Endothelial cell of umbilical vein (primary cell): ENCODE measurements around the gene SBK1. TPM values are rescaled to one million over a fixed set of nuclear protein-coding genes. Genes with fewer than 3 reads are reported as not detected.

ENCODE experiments used
- BruUV-seq: library from RNA; stranded (reverse); fragments of 400-500 nt; replicated peaks from 2 replicates; lab custom pipeline; 2021; lab: Mats Ljungman, UMichigan
- CTCF ChIA-PET: fragments of 300-600, 350-600 bp; sonication (Branson Sonifier 250); formaldehyde crosslinking; loops from one replicate; lab custom pipeline; 2021; ENCODE audit warnings: antibody characterized with exemption, inconsistent platforms; lab: Charles Lee
- POLR2A ChIA-PET: fragments of 300-600, 350-600 bp; sonication (Branson Sonifier 250); formaldehyde crosslinking; loops from one replicate; lab custom pipeline; 2021; ENCODE audit warnings: antibody characterized with exemption, inconsistent platforms; lab: Charles Lee
- DNase-seq: peaks from one replicate; pipeline ENCODE4 v3.0.0-alpha.2; 2011; ENCODE audit warnings: low read depth, low spot score
- FAIRE-seq: peaks from 2 replicates; lab custom pipeline; 2011; peaks lifted over from hg19 to GRCh38; lab: Jason Lieb, UNC
- H2AFZ ChIP-seq: 2 replicates; pipeline ENCODE4 v1.6.0; 2012; ENCODE audit warnings: low read depth, low read length, control low read depth, inconsistent platforms
- H3K27ac ChIP-seq: 2 replicates; pipeline ENCODE4 v1.5.1; 2011; ENCODE audit warnings: low read depth, mild to moderate bottlenecking, control low read depth, low read length, moderate library complexity; ENCODE audit not compliant: insufficient read depth
- H3K27me3 ChIP-seq, 2 experiments: 2 replicates each; pipeline versions ENCODE4 v1.6.0 to v1.6.1; 2011; ENCODE audit warnings: low read length in 2 of 2, mixed read lengths in 1 of 2; ENCODE audit not compliant: control insufficient read depth in 2 of 2, insufficient read depth in 2 of 2
- H3K36me3 ChIP-seq, 2 experiments: 2 replicates in 1 of 2; 3 replicates in 1 of 2; pipeline ENCODE4 v1.5.1; 2011; ENCODE audit warnings: low read length in 2 of 2, mild to moderate bottlenecking in 1 of 2, moderate library complexity in 1 of 2; ENCODE audit not compliant: control insufficient read depth in 2 of 2, insufficient read depth in 2 of 2; ENCODE audit errors: extremely low read depth in 1 of 2
- H3K4me1 ChIP-seq: 3 replicates; pipeline ENCODE4 v1.5.1; 2011; ENCODE audit warnings: mild to moderate bottlenecking, low read length; ENCODE audit not compliant: control insufficient read depth, insufficient read depth; ENCODE audit errors: extremely low read depth
- H3K4me2 ChIP-seq: 2 replicates; pipeline ENCODE4 v1.6.1; 2011; ENCODE audit warnings: low read length, control low read depth, mixed read lengths; ENCODE audit not compliant: insufficient read depth
- H3K4me3 ChIP-seq, 3 experiments: fragments of 200-600 bp in 1 of 3; sonication (generic), shearing (Covaris generic) in 1 of 3; replicated peaks in 1 of 3; 2 replicates each; pipeline ENCODE4 v1.5.1; 2011 to 2016; ENCODE audit warnings: control low read depth in 3 of 3, low read length in 3 of 3, mild to moderate bottlenecking in 2 of 3, inconsistent platforms in 1 of 3, low read depth in 1 of 3, moderate library complexity in 1 of 3; ENCODE audit not compliant: insufficient read depth in 1 of 3
- H3K79me2 ChIP-seq: 2 replicates; pipeline ENCODE4 v1.6.0; 2012; ENCODE audit warnings: low read length, inconsistent platforms; ENCODE audit not compliant: control insufficient read depth, insufficient read depth
- H3K9ac ChIP-seq: replicated peaks from 2 replicates; pipeline ENCODE3; 2011; ENCODE audit warnings: low read length, control low read depth; ENCODE audit not compliant: insufficient read depth; ENCODE audit errors: extremely low read depth
- H3K9me1 ChIP-seq: replicated peaks from 3 replicates; pipeline ENCODE4 v1.6.0; 2011; ENCODE audit warnings: mild to moderate bottlenecking, low read length; ENCODE audit not compliant: control insufficient read depth, insufficient read depth; ENCODE audit errors: extremely low read depth
- H3K9me3 ChIP-seq: replicated peaks from 2 replicates; pipeline ENCODE4 v1.5.1; 2012; ENCODE audit warnings: low read length, inconsistent platforms; ENCODE audit not compliant: control insufficient read depth, insufficient read depth
- H4K20me1 ChIP-seq: replicated peaks from 2 replicates; pipeline ENCODE3; 2011; ENCODE audit warnings: mild to moderate bottlenecking, low read length; ENCODE audit not compliant: control insufficient read depth, insufficient read depth; ENCODE audit errors: extremely low read depth
- GATA2 ChIP-seq: IDR thresholded peaks from 2 replicates; pipeline ENCODE4 v1.7.0; 2011; ENCODE audit warnings: low read depth, mild to moderate bottlenecking, moderate library complexity, mixed read lengths, low read length; ENCODE audit not compliant: insufficient read length, insufficient read depth
- JUN ChIP-seq: IDR thresholded peaks from 2 replicates; pipeline ENCODE4 v1.6.1; 2011; ENCODE audit warnings: borderline replicate concordance, low read depth; ENCODE audit not compliant: insufficient read length, insufficient read depth
- MYC ChIP-seq: IDR thresholded peaks from one replicate; pipeline ENCODE4 v1.6.1; 2011; ENCODE audit warnings: mild to moderate bottlenecking, low read depth, low read length
- POLR2AphosphoS5 ChIP-seq: IDR thresholded peaks from 2 replicates; pipeline ENCODE4 v1.6.1; 2012; ENCODE audit warnings: low read depth, mild to moderate bottlenecking, control low read depth, low read length, moderate library complexity; ENCODE audit not compliant: insufficient read depth
- dilution Hi-C: fragments of 300-500 bp; cut with MboI; formaldehyde crosslinking; loops from one replicate; pipeline ENCODE4 v1.15.0; 2019; ENCODE audit warnings: low sequenced_read_pairs; ENCODE audit not compliant: extremely low pct_ligation_motif_present
- intact Hi-C: fragments of 100-400 bp; cut with micrococcal nuclease; formaldehyde crosslinking; loops from one replicate; pipeline ENCODE4 v1.10.0; 2022
- polyA plus RNA-seq, 4 experiments: library from polyadenylated mRNA; depleted of rRNA in 3 of 4; stranded (reverse) in 3 of 4; unstranded in 1 of 4; fragments of >200 nt; gene quantifications; 2 replicates each; pipeline versions ENCODE4 v1.2.1 to v1.2.3, GENCODE V29; 2011 to 2012; ENCODE audit warnings: missing spikeins in 1 of 4
- total RNA-seq: library from RNA; stranded (reverse); gene quantifications from 2 replicates; pipeline ENCODE4 v1.2.3, GENCODE V29; 2021
- TF ChIP-seq, protein P1 (sequence below), 2 donors: IDR thresholded peaks; 1 replicate in 1 of 2; 2 replicates in 1 of 2; pipeline ENCODE4 v1.5.1; 2011; ENCODE audit warnings: low read length in 2 of 2, mild to moderate bottlenecking in 2 of 2, moderate library complexity in 2 of 2, control low read depth in 1 of 2, inconsistent platforms in 1 of 2, low read depth in 1 of 2; ENCODE audit not compliant: insufficient read depth in 1 of 2; ENCODE audit errors: extremely low read depth in 1 of 2

SBK1 gene
- total and polyA plus RNA-seq, 2 donors (not counting 3 experiments of a cell fraction or from before 2014, with no cell fraction given), result 0.19 to 0.51 TPM

DNA sequence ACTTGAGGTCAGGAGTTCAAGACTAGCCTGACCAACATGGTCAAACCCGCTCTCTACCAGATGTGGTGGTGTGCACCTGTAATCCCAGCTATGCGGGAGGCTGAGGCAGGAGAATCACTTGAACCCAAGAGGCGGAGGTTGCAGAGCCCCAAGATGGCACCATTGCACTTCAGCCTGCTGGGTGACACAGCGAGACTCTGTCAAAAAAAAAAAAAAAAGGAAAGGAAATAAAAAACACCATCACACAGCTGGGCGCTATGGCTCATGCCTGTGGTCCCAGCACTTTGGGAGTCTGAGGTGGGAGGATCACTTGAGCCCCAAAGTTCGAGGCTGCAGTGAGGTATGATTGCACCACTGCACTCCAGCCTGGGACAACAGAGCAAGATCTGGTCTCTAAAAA lies 13.3 kb upstream of the SBK1 start:
- CTCF ChIA-PET, result interaction anchor here (1.0 to 4.1 kb wide), 3 partner anchors 38 to 42 kb away, joined by 3 to 26 read pairs (median 17); no protein-coding TSS in a partner anchor
- H3K4me3 ChIP-seq, result no peak overlapping the region
- no peak for DNase-seq
- no peaks in the 10 kb centered on the region for H4K20me1 ChIP-seq
- H3K36me3 ChIP-seq, result no peaks in the 10 kb centered on the region
- dilution Hi-C loops, result no loop called here
- H3K4me2 ChIP-seq, result no peak overlapping the region
- H3K9ac ChIP-seq, result no peak overlapping the region
- intact Hi-C loops, result no loop called here
- H3K79me2 ChIP-seq, result no peaks in the 10 kb centered on the region
- H2AFZ ChIP-seq, result no peak overlapping the region
- BruUV-seq, result no TSS peak
- POLR2A ChIA-PET, result no interaction called here
- TF ChIP-seq, protein P1, sequence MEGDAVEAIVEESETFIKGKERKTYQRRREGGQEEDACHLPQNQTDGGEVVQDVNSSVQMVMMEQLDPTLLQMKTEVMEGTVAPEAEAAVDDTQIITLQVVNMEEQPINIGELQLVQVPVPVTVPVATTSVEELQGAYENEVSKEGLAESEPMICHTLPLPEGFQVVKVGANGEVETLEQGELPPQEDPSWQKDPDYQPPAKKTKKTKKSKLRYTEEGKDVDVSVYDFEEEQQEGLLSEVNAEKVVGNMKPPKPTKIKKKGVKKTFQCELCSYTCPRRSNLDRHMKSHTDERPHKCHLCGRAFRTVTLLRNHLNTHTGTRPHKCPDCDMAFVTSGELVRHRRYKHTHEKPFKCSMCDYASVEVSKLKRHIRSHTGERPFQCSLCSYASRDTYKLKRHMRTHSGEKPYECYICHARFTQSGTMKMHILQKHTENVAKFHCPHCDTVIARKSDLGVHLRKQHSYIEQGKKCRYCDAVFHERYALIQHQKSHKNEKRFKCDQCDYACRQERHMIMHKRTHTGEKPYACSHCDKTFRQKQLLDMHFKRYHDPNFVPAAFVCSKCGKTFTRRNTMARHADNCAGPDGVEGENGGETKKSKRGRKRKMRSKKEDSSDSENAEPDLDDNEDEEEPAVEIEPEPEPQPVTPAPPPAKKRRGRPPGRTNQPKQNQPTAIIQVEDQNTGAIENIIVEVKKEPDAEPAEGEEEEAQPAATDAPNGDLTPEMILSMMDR (IDR thresholded peaks at IDR 0.05; ENCODE audit: extremely low read depth in 1 of 2, insufficient read depth in 1 of 2, low read depth in 1 of 2, low read length in 2 of 2), result no peak
- no peak for TF ChIP-seq GATA2
- TF ChIP-seq POLR2AphosphoS5, result no peak
- no peak for TF ChIP-seq JUN
- no peak for TF ChIP-seq MYC
- no peak for FAIRE-seq
- no peak overlapping the region for H3K27ac ChIP-seq
- H3K9me1 ChIP-seq, result no peaks in the 10 kb centered on the region
- peaks cover 0 to 2% of the 10 kb centered on the region in 2 experiments for H3K27me3 ChIP-seq
- no peaks in the 10 kb centered on the region for H3K9me3 ChIP-seq
- H3K4me1 ChIP-seq, result peaks cover 2% of the 10 kb centered on the region
